HEK293T (cell line): ENCODE results near the gene SPACA5B.

Source experiments
- ARNT ChIP-seq: fragments of 450-650 bp; IDR thresholded peaks from 2 replicates; pipeline ENCODE4 v1.6.1; 2017; ENCODE audit warnings: mild to moderate bottlenecking
- FOXA1 ChIP-seq: fragments of 450-650 bp; IDR thresholded peaks from 2 replicates; pipeline ENCODE4 v1.6.1; 2016; ENCODE audit warnings: mild to moderate bottlenecking
- FOXK2 ChIP-seq: fragments of 450-650 bp; IDR thresholded peaks from 2 replicates; pipeline ENCODE4 v1.6.1; 2016; ENCODE audit warnings: mild to moderate bottlenecking
- FOXM1 ChIP-seq: fragments of 450-650 bp; IDR thresholded peaks from 2 replicates; pipeline ENCODE4 v1.6.1; 2017; ENCODE audit warnings: mild to moderate bottlenecking, borderline replicate concordance
- L3MBTL2 ChIP-seq: fragments of 450-650 bp; conservative IDR thresholded peaks from 2 replicates; pipeline ENCODE4 v1.6.1; 2016; ENCODE audit warnings: mild to moderate bottlenecking

DNA sequence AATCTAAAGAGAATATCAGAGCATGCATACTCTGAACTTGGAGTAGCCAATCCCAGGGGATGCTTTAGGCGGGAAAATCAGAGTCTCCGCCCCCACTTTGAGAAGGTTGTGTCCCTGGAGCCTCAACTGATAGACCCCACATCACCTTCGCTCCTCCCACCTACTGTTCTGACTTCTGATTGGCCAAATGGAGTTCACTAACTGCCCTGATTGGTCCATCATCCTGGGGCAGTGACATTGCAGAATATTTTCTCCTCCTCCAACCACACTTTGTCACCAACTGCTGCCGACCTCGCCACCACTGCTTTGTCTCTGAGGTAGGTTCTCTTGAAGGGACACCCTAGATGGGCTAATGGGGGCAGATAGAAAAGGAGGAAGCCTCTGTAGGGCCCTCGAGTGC, 22.7 kb upstream of the SPACA5B start:
- no peak for TF ChIP-seq ARNT
- TF ChIP-seq FOXK2, result no peak
- TF ChIP-seq FOXA1, result no peak
- TF ChIP-seq L3MBTL2, result no peak
- no peak for TF ChIP-seq FOXM1
